ENCODE results near the gene PEX3.

Gene PEX3

DNA sequence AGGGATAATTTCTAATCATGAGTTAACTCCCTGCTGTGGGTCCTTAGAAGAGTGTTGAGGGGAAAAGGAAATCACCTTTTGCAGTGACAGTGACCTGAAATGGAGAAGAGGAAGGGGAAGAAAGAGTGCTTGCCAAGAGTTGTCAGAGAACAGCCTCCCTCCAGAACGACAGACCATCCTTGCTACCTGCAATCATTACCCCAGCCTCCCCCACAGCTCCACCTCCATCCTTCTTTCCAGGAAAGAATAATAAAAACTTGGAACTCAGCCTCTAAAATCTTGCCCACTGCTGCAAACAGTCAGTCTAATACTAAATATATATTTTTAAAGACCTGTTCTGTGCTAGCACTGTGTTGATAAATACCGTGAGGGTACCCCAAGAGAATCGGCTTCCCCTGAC lies 89.6 kb downstream of the PEX3 start:
- DNase-seq = no peak

Data from DMS79 treated with DMSO at 0.1 percent for 48 hours (cell line).